T-cell (primary cell): ENCODE data around the gene SPTBN1. TPM values are rescaled to one million over a fixed set of nuclear protein-coding genes. Genes with fewer than 3 reads are reported as not detected.

Experiments used
- ATAC-seq, 4 experiments: fragments of 200-7000 bp in 3 of 4; fragments of 150-1000 bp in 1 of 4; cut with Tn5 transposase; replicated peaks in 1 of 4; 1 replicate in 3 of 4; 2 replicates in 1 of 4; pipeline ENCODE4 v1.10.0; 2021; ENCODE audit warnings: moderate library complexity in 3 of 4, mild to moderate bottlenecking in 2 of 4, moderate number of reproducible peaks in 1 of 4
- CTCF ChIA-PET, 2 donors: fragments of 300-600 bp; sonication (Branson Sonifier 250); formaldehyde crosslinking; loops; one replicate each; lab custom pipeline; 2022; ENCODE audit warnings: antibody characterized with exemption in 2 of 2; lab: Charles Lee
- POLR2A ChIA-PET, 2 donors: fragments of 300-600 bp; sonication (Branson Sonifier 250); formaldehyde crosslinking; loops; one replicate each; lab custom pipeline; 2022; ENCODE audit warnings: antibody characterized with exemption in 2 of 2; lab: Charles Lee
- DNase-seq, 35 experiments: peaks; one replicate each; pipeline versions ENCODE4 v3.0.0 to v3.0.0-alpha.2; 2013 to 2023
- H3K27ac ChIP-seq: one replicate; pipeline ENCODE4 v1.5.1; 2013; ENCODE audit warnings: low read length
- H3K27me3 ChIP-seq, 2 experiments: replicated peaks in 1 of 2; 1 replicate in 1 of 2; 2 replicates in 1 of 2; pipeline versions ENCODE4 v1.6.1 to v1.7.0; 2013; ENCODE audit warnings: low read length in 1 of 2, mixed read lengths in 1 of 2; ENCODE audit not compliant: control insufficient read depth in 2 of 2, insufficient read depth in 2 of 2; ENCODE audit errors: extremely low read depth in 1 of 2
- H3K36me3 ChIP-seq, 2 donors: 1 replicate in 1 of 2; 2 replicates in 1 of 2; pipeline versions ENCODE4 v1.6.1 to v1.7.0; 2013; ENCODE audit warnings: low read length in 1 of 2; ENCODE audit not compliant: control insufficient read depth in 2 of 2, insufficient read depth in 1 of 2; ENCODE audit errors: extremely low read depth in 1 of 2
- H3K4me1 ChIP-seq, 2 experiments: 1 replicate in 1 of 2; 2 replicates in 1 of 2; pipeline versions ENCODE4 v1.6.1 to v1.7.0; 2013; ENCODE audit warnings: low read length in 2 of 2, mixed read lengths in 1 of 2; ENCODE audit not compliant: insufficient read depth in 2 of 2, control insufficient read depth in 1 of 2; ENCODE audit errors: extremely low read depth in 1 of 2
- H3K4me3 ChIP-seq, 2 donors: 1 replicate in 1 of 2; 2 replicates in 1 of 2; pipeline versions ENCODE4 v1.5.1 to v1.7.0; 2013; ENCODE audit warnings: mild to moderate bottlenecking in 2 of 2, low read length in 1 of 2, moderate library complexity in 1 of 2; ENCODE audit not compliant: control insufficient read depth in 1 of 2; ENCODE audit errors: extremely low read depth in 1 of 2
- H3K9me3 ChIP-seq: 2 replicates; pipeline ENCODE4 v1.7.0; 2013
- H3K27ac Mint-ChIP-seq, 2 donors: one replicate each; pipeline ENCODE4 v1.8.0; 2020 to 2021; ENCODE audit warnings: mild to moderate bottlenecking in 2 of 2, mixed read lengths in 2 of 2
- H3K27me3 Mint-ChIP-seq, 2 donors: one replicate each; pipeline ENCODE4 v1.8.0; 2021 to 2022; ENCODE audit warnings: mixed read lengths in 2 of 2
- H3K36me3 Mint-ChIP-seq: one replicate; pipeline ENCODE4 v1.8.0; 2021; ENCODE audit warnings: mixed read lengths
- H3K4me1 Mint-ChIP-seq, 3 donors: one replicate each; pipeline ENCODE4 v1.8.0; 2020 to 2022; ENCODE audit warnings: mixed read lengths in 3 of 3, mild to moderate bottlenecking in 1 of 3
- H3K4me3 Mint-ChIP-seq, 3 donors: one replicate each; pipeline ENCODE4 v1.8.0; 2020 to 2022; ENCODE audit warnings: mild to moderate bottlenecking in 3 of 3, mixed read lengths in 3 of 3, moderate library complexity in 3 of 3
- H3K9me3 Mint-ChIP-seq, 3 donors: one replicate each; pipeline ENCODE4 v1.8.0; 2020 to 2022; ENCODE audit warnings: mixed read lengths in 3 of 3
- WGBS: methylation state at CpG from one replicate; pipeline ENCODE4 v1.1.5; 2013; ENCODE audit warnings: missing lambda C conversion rate; ENCODE audit not compliant: insufficient coverage; 5-methylcytosine and 5-hydroxymethylcytosine counted together
- total RNA-seq, 35 experiments: library from RNA in 6 of 35; stranded (reverse) in 6 of 35; fragments of 120-200 nt in 1 of 35; gene quantifications; one replicate each; pipeline versions ENCODE4 v1.2.1 to v1.2.4 and lab custom pipeline; 2013 to 2026

The SPTBN1 gene
- total RNA-seq, 5 donors from 2014 or later (not counting 1 experiment from before 2014, with no cell fraction given): 129 to 222 (median 139) TPM

- H3K9me3 ChIP-seq: no peaks in the 10 kb centered on the region
- DNase-seq (no peak), ATAC-seq (no peak)
- no peaks in the 10 kb centered on the region for H3K9me3 Mint-ChIP-seq
- H3K27ac ChIP-seq: peak overlapping the region; percentile 16
- no peak overlapping the region for H3K4me3 ChIP-seq
- H3K4me3 Mint-ChIP-seq: peak overlapping the region in 2 of 3 donors; percentile 9 to 65
- 39% methylated on average over 2 of the region's 2 CpGs for WGBS
- H3K36me3 Mint-ChIP-seq: peaks cover 34% of the 10 kb centered on the region
- ChIA-PET POLR2A (interaction anchor here (0.6 to 1.2 kb wide), 2 partner anchors 11 to 319 kb away, joined by 3 to 6 read pairs; no protein-coding TSS in a partner anchor), CTCF (interaction anchor here in 1 of 2 donors (1.1 kb wide), 2 partner anchors 10 to 12 kb away, joined by 3 to 4 read pairs; no protein-coding TSS in a partner anchor)
- peaks cover 99 to 100% (median 100%) of the 10 kb centered on the region in 3 donors for H3K4me1 Mint-ChIP-seq
- H3K27ac Mint-ChIP-seq: peak overlapping the region; percentile 81 to 100
- H3K27me3 Mint-ChIP-seq: no peaks in the 10 kb centered on the region
- H3K27me3 ChIP-seq: no peaks in the 10 kb centered on the region
- H3K36me3 ChIP-seq: peaks cover 4 to 14% of the 10 kb centered on the region in 2 donors
- H3K4me1 ChIP-seq: peaks cover 93 to 94% of the 10 kb centered on the region in 2 experiments
Observed at GRCh38 chr2:54601339-54601738, 145.2 kb downstream of the SPTBN1 start.

GRCh38 chr2:54602736-54603322 is 146.7 kb downstream of the SPTBN1 start:
- Mint-ChIP-seq H3K4me3 (peak overlapping the region in 1 of 3 donors; percentile 65), H3K36me3 (peaks cover 32% of the 10 kb centered on the region), H3K9me3 (no peaks in the 10 kb centered on the region), H3K27ac (peak overlapping the region; percentile 81 to 100), H3K27me3 (no peaks in the 10 kb centered on the region), H3K4me1 (peaks cover 93 to 95% (median 94%) of the 10 kb centered on the region in 3 donors)
- Histone ChIP-seq H3K4me3 (no peak overlapping the region), H3K27me3 (no peaks in the 10 kb centered on the region), H3K9me3 (no peaks in the 10 kb centered on the region), H3K27ac (no peak overlapping the region), H3K4me1 (peaks cover 86 to 88% of the 10 kb centered on the region in 2 experiments), H3K36me3 (peaks cover 4 to 15% of the 10 kb centered on the region in 2 donors)
- ChIA-PET CTCF (no interaction called here), POLR2A (interaction anchor here in 1 of 2 donors (1.0 kb wide), 2 partner anchors 9 to 22 kb away, joined by 3 to 7 read pairs; no protein-coding TSS in a partner anchor)
- DNase-seq (no peak), ATAC-seq (no peak)
- whole genome bisulfite sequencing: 58% methylated on average over 2 of the region's 5 CpGs

- Histone ChIP-seq H3K36me3 (peaks cover 4 to 18% of the 10 kb centered on the region in 2 donors), H3K9me3 (no peaks in the 10 kb centered on the region), H3K27me3 (no peaks in the 10 kb centered on the region), H3K4me3 (no peak overlapping the region), H3K27ac (no peak overlapping the region), H3K4me1 (peaks cover 83% of the 10 kb centered on the region in 2 experiments)
- Mint-ChIP-seq H3K9me3 (no peaks in the 10 kb centered on the region), H3K36me3 (peaks cover 27% of the 10 kb centered on the region), H3K4me3 (peak overlapping the region in 1 of 3 donors; percentile 65), H3K27ac (peak overlapping the region; percentile 81 to 100), H3K27me3 (no peaks in the 10 kb centered on the region), H3K4me1 (peaks cover 93 to 95% (median 94%) of the 10 kb centered on the region in 3 donors)
- DNase-seq (no peak), ATAC-seq (no peak)
- WGBS: no CpG with 5 or more reads among the region's 3 CpGs
- ChIA-PET POLR2A (interaction anchor here (0.8 to 1.0 kb wide), 3 partner anchors 10 to 34 kb away, joined by 3 to 7 read pairs (median 3); no protein-coding TSS in a partner anchor), CTCF (interaction anchor here in 1 of 2 donors (1.4 kb wide), 1 partner anchor 44 kb away, joined by 3 read pairs; no protein-coding TSS in a partner anchor)
Observed at GRCh38 chr2:54603357-54603756, 147.2 kb downstream of the SPTBN1 start.

- DNase-seq (no peak), ATAC-seq (peak in 1 of 4 experiments; percentile 31)
- no peaks in the 10 kb centered on the region for H3K9me3 ChIP-seq
- Mint-ChIP-seq H3K9me3 (no peaks in the 10 kb centered on the region), H3K27me3 (no peaks in the 10 kb centered on the region), H3K4me3 (peak overlapping the region in 1 of 3 donors; percentile 65), H3K4me1 (peaks cover 91 to 95% (median 92%) of the 10 kb centered on the region in 3 donors), H3K27ac (peak overlapping the region; percentile 81 to 100), H3K36me3 (peaks cover 22% of the 10 kb centered on the region)
- POLR2A ChIA-PET: interaction anchor here (0.6 to 1.0 kb wide), 3 partner anchors 23 to 35 kb away, joined by 3 to 7 read pairs (median 3); no protein-coding TSS in a partner anchor
- no peaks in the 10 kb centered on the region for H3K27me3 ChIP-seq
- H3K27ac ChIP-seq: peak overlapping the region; percentile 22
- peaks cover 4 to 18% of the 10 kb centered on the region in 2 donors for H3K36me3 ChIP-seq
- no CpG with 5 or more reads among the region's 1 CpG for WGBS
- H3K4me3 ChIP-seq: no peak overlapping the region
- H3K4me1 ChIP-seq: peaks cover 79 to 80% of the 10 kb centered on the region in 2 experiments
- CTCF ChIA-PET: interaction anchor here (0.6 to 1.4 kb wide), 3 partner anchors 44 to 82 kb away, joined by 3 read pairs; no protein-coding TSS in a partner anchor
Observed at GRCh38 chr2:54603796-54604195, 147.7 kb downstream of the SPTBN1 start.

- ChIA-PET CTCF (interaction anchor here (0.6 to 1.5 kb wide), 8 partner anchors 8 to 82 kb away, joined by 3 to 10 read pairs (median 3); no protein-coding TSS in a partner anchor), POLR2A (interaction anchor here in 1 of 2 donors (0.6 to 1.0 kb wide), 2 partner anchors 12 to 78 kb away, joined by 4 to 9 read pairs; no protein-coding TSS in a partner anchor)
- Mint-ChIP-seq H3K9me3 (no peaks in the 10 kb centered on the region), H3K27me3 (no peaks in the 10 kb centered on the region), H3K27ac (peak overlapping the region; percentile 81 to 100), H3K36me3 (peaks cover 14% of the 10 kb centered on the region), H3K4me3 (peak overlapping the region; percentile 41 to 65 (median 49)), H3K4me1 (peaks cover 91 to 95% (median 92%) of the 10 kb centered on the region in 3 donors)
- WGBS: 56% methylated on average over 7 of the region's 10 CpGs
- DNase-seq (no peak), ATAC-seq (peak; percentile 16 to 30 (median 22))
- peaks cover 68 to 69% of the 10 kb centered on the region in 2 experiments for H3K4me1 ChIP-seq
- no peaks in the 10 kb centered on the region for H3K9me3 ChIP-seq
- no peaks in the 10 kb centered on the region for H3K27me3 ChIP-seq
- peaks cover 2 to 10% of the 10 kb centered on the region in 2 donors for H3K36me3 ChIP-seq
- H3K27ac ChIP-seq: peak overlapping the region; percentile 28
- peak overlapping the region in 1 of 2 donors; percentile 29 for H3K4me3 ChIP-seq
Observed at GRCh38 chr2:54604871-54605270, 148.7 kb downstream of the SPTBN1 start.

- no peaks in the 10 kb centered on the region for H3K9me3 Mint-ChIP-seq
- H3K36me3 ChIP-seq: peaks cover 0 to 5% of the 10 kb centered on the region in 2 donors
- no peak for DNase-seq
- H3K4me1 Mint-ChIP-seq: peaks cover 90 to 95% (median 91%) of the 10 kb centered on the region in 3 donors
- H3K4me1 ChIP-seq: peaks cover 61 to 64% of the 10 kb centered on the region in 2 experiments
- H3K27ac ChIP-seq: no peak overlapping the region
- no peaks in the 10 kb centered on the region for H3K27me3 ChIP-seq
- peak overlapping the region; percentile 81 to 100 for H3K27ac Mint-ChIP-seq
- H3K27me3 Mint-ChIP-seq: no peaks in the 10 kb centered on the region
- H3K36me3 Mint-ChIP-seq: peaks cover 9% of the 10 kb centered on the region
- no peaks in the 10 kb centered on the region for H3K9me3 ChIP-seq
- ChIA-PET POLR2A (interaction anchor here (0.5 to 1.0 kb wide), 3 partner anchors 13 to 56 kb away, joined by 3 to 4 read pairs (median 3); no protein-coding TSS in a partner anchor), CTCF (interaction anchor here (1.0 to 1.5 kb wide), 6 partner anchors 29 to 81 kb away, joined by 3 to 10 read pairs (median 4); no protein-coding TSS in a partner anchor)
- ATAC-seq: no peak
- H3K4me3 ChIP-seq: no peak overlapping the region
- 80% methylated on average over 1 of the region's 3 CpGs for WGBS
- peak overlapping the region; percentile 32 to 65 (median 53) for H3K4me3 Mint-ChIP-seq
Observed at GRCh38 chr2:54605836-54606235, 149.7 kb downstream of the SPTBN1 start.
